OCI-LY1 (cell line): ENCODE data around the gene REC8.

ENCODE experiments used
- CTCF ChIP-seq: fragments of 200-600 bp; sonication (generic), shearing (Covaris generic); IDR thresholded peaks from 2 replicates; pipeline ENCODE4 v1.5.1; 2017; ENCODE audit warnings: mild to moderate bottlenecking, antibody characterized with exemption, low read length, moderate library complexity, mixed read lengths
- EZH2 ChIP-seq: fragments of 200-600 bp; sonication (generic), shearing (Covaris generic); IDR thresholded peaks from 2 replicates; pipeline ENCODE4 v1.8.0; 2017; ENCODE audit warnings: borderline replicate concordance, mixed run types, mild to moderate bottlenecking, antibody characterized with exemption, low read length, moderate library complexity, mixed read lengths

GRCh38 chr14:24228902-24229301, 57.0 kb downstream of the REC8 start:
- TF ChIP-seq CTCF, result no peak
- no peak for TF ChIP-seq EZH2
